Activated naive CD4-positive, alpha-beta T cell (primary cell): ENCODE measurements around the gene MYMX.
A peak's percentile ranks its signal among the peaks of the same experiment; 100 is the strongest.

Source experiments
- DNase-seq, 4 experiments: peaks; one replicate each; lab custom pipeline; 2025; lab: John Stamatoyannopoulos, UW

Gene MYMX

DNA sequence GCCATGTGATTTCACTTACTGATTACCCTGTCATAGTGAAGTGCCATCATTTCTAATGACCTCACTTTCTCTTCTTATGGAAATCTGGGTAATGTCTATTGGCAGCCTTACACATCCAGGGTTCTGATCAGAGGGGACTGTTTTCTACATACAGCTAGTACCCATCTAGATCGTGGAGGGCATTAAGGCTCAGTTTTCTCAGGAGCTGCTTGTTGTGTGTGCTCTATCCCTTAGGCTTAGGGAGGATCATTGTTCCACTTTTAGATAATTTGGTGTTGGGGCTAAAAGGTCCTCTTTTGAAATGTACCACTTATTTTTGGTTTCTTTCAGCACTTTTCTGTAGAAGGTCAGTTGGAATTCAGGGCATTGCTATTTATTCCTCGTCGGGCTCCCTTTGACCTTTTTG, 34.0 kb downstream of the MYMX start:
- no peak for DNase-seq

DNA sequence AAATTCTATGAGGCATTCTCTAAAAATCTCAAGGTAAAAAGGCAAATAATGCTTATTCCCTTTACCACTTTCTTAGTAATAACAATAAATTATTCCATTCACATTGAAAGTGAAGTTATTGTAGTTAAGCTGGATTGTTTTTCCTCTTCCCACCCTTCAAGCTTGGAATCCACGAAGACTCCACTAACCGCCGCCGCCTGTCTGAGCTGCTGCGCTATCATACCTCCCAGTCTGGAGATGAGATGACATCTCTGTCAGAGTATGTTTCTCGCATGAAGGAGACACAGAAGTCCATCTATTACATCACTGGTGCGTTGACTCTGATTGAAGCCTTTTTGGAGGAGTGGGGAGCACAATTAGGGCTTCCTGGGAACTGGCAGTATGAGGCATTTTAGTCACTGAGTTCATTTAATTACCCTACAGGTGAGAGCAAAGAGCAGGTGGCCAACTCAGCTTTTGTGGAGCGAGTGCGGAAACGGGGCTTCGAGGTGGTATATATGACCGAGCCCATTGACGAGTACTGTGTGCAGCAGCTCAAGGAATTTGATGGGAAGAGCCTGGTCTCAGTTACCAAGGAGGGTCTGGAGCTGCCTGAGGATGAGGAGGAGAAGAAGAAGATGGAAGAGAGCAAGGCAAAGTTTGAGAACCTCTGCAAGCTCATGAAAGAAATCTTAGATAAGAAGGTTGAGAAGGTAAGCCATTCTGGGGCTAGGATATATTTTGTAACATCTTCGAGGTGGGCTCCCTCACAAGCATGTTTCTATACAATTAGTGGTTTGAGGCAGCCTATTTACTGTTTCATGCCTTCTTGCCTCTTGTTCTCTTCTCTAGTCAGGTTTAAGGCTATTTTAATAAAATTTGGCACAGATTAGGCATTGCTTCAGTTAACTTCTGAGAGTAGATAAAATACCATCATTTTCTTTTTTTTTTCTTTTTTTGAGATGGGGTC, 35.1 kb downstream of the MYMX start:
- no peak for DNase-seq

DNA sequence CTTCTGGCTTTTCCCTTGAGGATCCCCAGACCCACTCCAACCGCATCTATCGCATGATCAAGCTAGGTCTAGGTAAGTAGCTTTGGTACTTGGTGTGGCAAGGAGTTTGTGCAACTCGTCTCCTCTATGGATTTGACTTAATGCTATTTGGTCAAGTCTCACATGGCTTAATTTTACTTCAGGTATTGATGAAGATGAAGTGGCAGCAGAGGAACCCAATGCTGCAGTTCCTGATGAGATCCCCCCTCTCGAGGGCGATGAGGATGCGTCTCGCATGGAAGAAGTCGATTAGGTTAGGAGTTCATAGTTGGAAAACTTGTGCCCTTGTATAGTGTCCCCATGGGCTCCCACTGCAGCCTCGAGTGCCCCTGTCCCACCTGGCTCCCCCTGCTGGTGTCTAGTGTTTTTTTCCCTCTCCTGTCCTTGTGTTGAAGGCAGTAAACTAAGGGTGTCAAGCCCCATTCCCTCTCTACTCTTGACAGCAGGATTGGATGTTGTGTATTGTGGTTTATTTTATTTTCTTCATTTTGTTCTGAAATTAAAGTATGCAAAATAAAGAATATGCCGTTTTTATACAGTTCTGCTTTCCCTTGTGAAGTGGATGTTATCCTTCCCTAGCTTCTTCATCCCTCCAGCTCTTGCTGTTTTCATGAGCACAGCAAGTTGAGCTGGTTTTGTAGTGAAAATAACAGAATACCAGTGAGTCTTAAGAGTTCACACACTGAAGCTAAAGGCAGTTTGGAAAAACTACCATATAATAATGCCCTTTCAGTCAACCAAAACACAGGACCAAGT, 36.8 kb downstream of the MYMX start:
- peak in 3 of 4 experiments; percentile 12 to 43 (median 24) for DNase-seq

DNA sequence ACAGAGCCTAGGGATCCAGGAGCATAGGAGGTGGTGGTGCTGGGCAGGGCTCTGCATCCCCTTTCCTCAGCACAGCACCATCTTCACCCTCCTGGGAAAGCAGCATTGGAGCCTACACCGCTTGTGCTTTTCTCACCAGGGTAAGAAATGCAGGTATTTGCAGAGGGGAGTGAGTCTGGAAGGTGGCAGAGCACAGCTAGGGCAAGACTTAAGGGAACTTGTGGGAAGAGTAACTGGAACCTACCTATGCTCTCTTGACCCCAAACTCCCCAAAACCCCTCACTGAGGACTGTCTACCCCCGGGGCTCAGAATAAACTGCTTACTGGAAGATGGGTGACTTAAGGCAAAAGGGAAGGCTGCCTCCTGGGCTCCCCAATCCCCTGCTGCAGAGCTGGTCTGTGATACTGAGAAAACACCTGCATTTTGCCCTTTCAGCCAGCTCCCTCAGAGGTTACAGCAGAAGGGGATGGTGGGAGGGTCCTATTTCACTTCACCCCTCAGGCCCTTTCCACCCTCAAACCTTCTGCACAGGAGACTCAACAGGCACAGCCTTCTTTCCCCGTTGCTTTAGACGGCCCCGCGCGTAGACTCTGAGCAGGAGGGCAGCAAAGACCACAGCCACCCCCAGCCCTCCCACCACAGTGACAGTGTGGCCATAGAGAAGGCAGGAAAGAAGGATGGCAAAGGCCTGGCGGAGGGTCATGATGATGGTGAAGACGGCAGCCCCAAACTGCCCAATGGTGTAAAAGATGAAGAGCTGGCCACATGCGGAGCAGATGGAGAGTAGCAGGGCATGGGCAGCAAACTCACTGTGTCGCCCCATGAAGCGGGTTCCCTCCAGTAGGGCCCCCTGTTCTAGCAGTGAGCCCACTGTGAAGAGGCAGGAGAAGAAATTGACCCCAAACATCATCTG, 37.7 kb downstream of the MYMX start:
- no peak for DNase-seq

DNA sequence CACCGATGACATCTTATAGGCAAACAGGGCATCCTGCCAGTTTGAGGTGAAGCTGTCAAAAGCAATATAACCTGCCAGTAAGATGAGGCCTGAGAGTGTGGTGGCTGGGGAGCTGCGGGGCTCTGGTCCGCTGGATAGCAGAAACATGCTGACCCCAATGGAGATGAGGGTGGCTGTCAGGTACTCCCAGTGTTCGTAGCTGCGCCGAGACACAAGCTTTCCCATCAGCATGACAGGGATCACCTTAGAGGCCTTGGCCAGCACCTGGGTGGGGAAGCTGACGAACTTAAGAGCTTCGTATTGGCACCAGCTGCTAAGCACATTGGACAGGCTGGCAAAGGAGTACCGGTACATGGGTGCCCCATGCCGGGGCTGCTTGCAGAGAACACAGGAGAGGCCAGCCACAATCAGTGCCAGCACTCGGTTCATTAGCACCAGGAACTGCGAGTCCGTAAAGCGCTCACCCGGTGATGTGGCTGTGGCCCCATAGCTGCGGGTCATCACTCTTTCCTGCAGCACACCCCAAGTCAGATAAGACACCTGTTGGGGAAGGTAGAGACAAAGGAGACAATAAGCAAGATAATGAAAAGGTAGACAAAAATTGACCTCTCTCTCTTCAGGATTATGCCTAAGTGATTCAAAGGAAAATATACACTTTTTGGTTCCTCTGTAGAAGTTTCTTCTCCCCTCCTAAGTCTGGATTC, 38.5 kb downstream of the MYMX start:
- no peak for DNase-seq

DNA sequence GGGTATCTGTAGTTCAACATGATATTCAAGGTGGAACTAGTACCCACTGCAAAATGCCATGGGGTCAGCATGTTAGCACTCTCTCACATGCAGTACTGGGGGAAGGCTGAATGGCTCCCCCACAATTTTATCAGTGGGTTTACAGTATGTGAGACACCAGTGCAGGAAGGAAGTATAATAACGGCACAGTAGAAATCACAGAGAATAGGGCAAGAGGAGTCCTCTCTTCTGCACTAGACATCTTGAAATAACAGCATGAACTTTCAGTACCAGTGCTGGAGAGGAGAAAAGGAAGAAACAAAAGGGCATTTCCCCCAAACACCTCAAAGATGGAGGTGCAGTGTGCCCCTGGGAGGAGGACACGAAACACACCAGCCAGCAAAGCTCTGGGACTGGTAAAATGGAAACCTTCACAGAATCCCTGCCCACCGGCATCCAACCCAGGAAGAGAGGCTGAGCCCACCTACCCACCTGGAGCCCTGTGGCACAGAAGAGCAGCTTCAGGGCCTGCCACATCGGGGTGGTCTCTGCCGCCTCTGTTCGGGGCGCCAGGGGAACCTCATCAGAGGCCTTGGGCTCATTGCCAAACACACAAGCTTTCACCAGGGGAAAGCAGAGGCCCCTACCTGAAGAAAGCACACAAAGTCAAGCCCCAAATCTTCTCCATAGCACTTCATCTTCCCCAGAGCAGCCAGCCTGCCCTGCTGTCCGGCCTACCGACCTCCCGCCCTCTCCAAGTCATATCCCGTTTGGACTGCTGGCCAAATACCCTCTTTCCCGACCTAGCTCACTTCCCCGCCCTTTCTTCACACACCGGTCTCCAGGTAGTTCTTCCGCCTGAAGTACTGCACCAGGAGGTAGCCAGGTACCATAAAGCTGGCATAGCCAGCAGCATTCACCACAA, 39.4 kb downstream of the MYMX start:
- DNase-seq = no peak

DNA sequence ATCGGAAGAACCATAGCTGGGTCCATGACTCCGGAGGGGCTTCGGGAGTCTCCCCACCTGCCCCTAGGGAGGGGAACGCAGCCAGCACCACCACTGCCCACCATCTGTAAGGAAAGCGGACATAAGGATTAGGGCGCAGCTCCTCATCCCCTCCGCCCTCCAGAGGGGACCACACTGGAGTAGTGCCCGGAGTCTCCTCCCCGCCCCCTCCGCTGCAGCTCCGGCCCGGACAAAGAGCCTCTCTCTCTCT, 40.0 kb downstream of the MYMX start:
- DNase-seq = no peak

DNA sequence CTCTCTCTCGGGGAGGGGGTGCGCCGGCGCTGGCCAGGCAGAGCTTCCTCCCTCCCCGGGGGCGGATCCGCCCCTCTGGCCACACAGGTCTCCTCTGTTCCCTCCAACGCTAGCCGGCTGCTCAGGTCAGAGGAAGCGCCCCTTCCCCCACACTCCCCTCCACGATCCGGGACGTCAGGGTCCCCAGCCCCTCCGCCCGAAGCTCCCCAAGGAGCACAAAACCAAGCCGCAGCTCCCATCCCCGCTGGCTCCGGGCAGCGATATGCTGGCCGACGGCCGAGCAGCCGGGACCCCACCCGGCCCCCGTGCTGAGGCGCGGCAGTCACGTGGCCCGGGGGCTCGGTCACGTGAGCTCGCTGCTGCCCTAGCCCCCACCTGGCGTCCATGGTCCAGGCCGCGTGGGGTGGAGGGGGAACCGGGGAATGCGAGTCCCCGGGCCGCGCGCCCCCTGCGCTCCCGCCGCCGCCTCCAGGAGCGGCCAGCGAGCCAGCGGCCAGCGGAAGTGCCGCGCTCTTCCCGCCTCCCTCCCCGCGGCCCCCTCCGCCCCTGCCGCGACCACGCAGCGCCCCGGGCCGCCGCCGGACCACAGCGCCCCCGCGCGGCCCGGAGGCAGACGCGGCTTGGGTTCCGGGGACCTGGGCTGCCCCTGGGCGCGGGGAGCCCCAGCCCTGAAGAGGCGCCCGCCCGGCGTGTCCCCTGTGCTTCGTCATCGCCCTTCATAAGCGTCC, 40.5 kb downstream of the MYMX start, which contains the start of gene SLC35B2:
TSS of gene SLC35B2 (minus strand) at position 504 of the 728 bp plus-strand sequence. CDS start at position 386, 118 bp downstream.
- peak in 3 of 4 experiments; percentile 27 to 63 (median 54) for DNase-seq

DNA sequence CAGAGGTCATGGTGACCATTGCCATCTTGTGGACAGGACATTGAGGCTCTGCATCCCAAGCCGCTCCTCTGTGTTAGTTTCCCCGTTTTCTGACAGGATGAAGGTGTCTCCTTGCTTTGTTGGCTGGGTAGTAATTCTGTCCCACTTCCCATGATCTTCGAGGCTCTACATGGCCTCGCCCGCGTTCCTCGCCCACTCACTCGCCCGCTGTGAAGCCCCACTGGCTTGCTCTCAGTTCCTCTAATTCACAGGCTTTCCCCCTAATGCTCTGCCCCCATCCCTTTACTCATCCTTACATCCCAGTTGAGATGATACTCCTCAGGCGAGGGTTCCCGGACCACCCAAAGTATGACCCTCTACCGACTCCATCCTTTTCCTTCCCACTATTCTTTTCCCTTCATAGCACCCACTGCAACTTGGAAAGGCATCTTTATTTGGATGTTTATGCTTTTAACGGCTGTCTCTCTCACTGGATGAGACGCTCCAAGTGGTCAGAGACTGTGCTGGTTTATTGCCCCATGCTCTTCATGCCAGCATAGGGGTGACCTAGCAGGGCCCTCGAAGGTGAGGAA, 41.1 kb downstream of the MYMX start:
- DNase-seq = no peak

DNA sequence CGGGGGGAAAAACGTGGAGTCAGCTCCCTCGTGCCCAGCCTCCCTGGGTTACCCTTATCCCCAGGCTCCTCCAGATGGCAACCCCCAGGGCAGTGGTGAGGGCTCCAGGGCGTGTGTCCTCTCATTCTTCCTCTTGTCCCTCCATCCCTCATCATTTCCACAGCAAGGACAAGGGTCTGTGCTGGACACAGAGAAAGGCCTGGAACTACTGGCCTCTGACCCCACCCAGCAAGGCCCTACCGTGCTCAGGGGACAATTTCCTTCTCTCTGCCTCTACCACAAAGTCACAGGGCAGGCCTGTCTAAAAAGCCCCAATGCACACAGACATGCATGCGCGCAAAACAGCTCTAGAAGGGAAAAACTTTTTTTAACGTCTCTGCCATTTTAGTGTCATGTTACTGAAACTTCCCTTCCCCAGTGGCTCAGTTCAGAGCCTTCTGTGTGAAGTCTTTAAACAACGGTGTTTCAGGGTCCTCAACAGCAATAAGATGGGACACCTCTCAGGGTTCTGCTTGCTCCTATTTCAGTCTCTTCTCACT, 41.7 kb downstream of the MYMX start:
- no peak for DNase-seq

DNA sequence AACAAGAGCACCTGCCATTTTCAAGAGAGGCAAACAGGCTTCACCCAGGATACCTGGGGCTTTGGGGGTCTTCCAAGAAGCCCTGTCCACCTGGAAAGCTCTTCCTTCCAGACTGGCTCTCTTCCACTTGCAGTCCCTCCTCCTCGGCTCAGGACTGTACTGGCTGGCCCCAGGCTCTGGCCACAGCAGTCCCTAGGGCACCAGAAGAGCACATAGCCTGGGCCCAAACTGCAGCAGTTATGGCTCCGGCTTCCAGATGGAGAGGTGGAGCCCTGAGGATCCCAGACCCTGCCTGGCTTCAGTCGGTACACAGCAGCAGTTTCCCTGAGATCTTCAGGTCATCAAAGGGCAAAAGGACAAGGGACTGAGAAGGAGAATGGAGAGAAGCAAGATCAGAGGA, 42.2 kb downstream of the MYMX start:
- DNase-seq = no peak

DNA sequence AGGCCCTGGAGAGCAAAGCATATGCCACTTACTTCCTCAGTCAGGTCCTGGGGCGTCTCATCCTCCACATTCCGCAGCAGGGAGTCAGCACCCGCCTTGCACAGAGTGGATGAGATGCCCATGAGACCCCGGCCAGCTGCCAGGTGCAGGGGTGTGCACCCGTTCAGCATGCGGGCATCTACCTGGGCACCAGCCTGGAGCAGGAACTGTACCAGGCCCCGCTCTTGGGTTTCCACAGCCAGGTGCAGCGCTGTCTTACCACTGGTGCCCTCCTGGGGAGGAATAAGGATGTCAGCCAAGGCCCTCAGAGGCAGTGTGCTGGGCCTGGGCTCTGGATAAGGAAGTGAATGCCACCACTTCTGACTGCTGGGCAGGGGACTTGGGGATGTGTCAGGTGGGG, 43.3 kb downstream of the MYMX start:
- DNase-seq = no peak

DNA sequence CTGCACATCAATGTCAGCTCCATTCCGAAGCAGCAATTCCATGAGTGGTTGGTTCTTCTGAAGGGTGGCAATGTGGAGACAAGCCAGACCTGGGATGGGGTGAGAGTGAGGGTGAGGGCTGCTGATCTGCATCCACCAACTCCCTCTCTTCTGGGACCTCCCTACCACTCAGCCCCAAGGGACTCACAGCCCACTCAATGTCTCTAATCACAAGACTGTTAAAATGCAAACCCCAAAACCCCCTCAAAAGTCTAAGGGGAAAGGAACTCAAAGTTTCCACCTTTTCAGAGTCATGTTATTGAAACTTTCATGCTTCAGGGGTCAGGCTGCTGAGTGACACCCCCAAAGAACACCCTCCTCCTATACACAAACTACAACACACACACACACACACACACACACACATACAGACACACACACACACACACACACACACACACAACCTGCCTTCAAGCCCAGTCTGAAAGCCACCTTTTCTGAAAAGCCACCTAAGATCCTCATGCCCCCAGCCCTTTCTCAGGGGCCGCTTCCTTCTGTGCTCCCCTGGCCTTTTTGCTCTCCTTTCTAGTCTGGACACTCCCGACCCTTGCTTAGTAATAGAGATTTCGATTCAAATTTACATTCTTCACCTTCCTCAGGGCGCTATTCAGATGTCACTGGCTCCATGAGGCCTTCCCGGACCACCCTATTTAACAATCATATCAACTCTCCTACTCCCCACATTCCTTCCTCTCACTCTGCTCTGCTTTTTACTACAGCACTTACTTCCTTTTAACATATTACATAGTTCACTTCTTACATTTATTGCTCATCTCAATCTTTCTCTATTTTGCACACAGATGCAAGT, 43.9 kb downstream of the MYMX start:
- DNase-seq = no peak

DNA sequence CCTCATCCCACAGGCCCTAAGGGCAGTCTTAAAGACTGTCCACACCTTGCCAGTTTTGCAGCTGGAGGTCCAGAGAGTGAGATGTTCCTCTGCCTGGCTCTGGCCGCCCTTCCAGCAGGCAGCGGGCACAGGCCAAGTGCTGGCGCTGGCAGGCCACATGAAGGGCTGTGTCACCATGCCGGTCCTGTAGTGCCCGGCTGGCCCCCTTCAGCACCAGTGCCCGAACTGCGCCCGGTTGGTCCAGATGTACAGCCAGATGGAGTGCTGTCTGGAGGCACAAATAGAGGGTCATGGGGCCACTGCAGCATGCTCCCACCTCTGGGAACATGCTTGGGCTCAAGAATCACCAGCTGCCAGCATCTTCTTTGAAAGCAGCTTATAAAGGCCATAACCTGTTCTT, 44.9 kb downstream of the MYMX start:
- DNase-seq = no peak

DNA sequence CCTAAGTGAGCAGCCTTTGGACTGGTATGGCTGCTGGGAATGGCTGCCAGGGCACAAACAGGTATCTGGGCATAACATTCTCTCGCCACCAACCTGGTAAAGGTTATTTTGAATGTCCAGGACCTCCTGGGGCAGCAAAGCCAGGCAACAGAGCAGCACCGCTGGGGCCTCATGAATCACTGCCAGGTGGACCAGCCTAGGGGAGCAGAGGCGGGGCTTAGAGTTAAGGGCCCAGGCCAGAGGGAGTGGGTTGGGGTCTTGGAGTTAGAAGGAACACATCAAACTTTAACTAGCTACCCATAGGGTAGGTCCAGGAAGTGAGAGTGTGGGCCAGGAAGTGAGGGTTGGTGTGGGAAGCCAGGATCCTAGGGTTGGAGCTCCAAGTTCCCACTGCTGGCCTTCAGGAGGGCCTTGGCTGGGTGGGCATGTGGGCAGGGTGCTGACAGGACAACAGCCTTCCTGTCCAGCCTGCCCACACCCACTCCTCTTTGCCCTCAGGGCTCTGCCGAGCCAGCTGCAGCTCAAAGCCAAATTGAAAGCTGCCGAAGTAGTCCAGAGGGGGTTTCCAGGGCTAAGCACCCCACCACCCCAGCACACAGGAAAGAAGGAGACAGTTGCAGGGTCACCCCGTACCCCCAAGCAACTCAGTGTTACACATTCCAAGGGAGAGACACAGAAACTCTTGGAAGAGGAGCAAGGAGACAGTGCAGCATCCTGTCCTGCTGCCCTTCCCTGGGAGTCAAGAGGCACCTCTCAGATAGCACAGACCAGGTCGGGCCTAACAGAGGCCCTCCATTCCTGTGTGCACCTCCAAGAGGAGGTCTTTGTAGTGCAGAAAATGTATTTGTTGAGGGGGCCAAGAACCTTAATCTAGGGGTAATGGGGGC, 46.0 kb downstream of the MYMX start:
- no peak for DNase-seq

DNA sequence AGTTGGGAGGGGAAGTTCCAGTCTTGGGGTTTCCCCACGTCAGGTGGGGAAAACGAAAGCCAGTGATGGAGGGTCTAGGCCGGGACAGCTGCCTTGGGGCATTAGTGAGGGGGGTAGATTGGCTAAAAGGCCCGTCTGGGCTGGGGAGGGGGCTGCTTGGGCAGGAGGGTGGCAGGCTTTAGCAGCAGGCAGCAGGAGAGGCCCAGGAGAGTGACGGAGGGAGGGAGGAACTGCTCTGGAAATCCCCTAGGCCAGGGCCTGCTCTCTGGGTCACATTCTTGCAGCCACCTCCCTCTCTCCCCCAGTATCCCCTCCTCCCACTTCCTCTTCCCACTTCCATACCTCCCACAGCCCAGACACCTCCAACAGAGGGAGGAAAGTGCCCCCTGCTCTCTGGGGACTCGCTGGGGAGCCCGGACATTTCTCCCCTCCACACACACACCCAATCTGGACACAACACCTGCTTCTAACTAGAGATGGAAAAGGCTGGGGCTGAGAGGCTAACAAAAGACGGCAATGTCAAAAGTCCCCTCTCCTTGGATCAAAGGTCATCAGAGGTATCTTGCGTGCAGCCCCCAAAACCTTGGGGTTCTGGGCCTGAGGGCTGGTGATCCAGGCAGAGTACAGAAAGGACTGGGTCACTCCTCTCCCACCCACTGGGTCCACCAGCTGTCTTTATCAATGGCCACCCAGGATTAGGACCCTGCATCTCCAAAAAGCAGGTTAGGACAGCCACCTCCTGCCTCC, 46.8 kb downstream of the MYMX start:
- no peak for DNase-seq
